GM12873 (cell line): ENCODE measurements around the gene MED8.

Experiments used
- TF ChIP-seq, protein P1 (sequence below): IDR thresholded peaks from 2 replicates; pipeline ENCODE4 v1.5.1; 2012; ENCODE audit warnings: low read depth, mild to moderate bottlenecking, moderate library complexity, low read length, control low read depth; ENCODE audit not compliant: insufficient read depth; ENCODE audit errors: missing control alignments

The MED8 gene

DNA sequence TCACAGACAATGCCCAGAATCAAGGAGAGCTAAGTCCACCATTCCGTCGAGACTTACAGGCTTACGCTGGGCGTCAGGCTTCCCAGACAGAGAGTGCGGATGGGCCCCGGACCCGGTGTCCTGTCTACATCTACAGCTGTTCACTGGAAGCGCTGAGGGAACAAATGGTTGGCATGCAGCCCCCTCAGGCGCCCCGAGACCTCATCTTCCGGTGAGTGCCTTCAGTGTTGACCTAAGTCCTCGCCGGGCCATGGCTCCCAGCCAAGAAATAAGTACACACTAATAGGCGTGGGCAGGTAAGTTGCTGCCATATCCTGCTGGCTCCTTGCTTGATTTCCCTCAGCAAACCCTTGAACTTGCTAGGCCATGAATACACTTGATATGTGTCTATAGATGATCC lies 37.9 kb upstream of the MED8 start:
- TF ChIP-seq, protein P1, sequence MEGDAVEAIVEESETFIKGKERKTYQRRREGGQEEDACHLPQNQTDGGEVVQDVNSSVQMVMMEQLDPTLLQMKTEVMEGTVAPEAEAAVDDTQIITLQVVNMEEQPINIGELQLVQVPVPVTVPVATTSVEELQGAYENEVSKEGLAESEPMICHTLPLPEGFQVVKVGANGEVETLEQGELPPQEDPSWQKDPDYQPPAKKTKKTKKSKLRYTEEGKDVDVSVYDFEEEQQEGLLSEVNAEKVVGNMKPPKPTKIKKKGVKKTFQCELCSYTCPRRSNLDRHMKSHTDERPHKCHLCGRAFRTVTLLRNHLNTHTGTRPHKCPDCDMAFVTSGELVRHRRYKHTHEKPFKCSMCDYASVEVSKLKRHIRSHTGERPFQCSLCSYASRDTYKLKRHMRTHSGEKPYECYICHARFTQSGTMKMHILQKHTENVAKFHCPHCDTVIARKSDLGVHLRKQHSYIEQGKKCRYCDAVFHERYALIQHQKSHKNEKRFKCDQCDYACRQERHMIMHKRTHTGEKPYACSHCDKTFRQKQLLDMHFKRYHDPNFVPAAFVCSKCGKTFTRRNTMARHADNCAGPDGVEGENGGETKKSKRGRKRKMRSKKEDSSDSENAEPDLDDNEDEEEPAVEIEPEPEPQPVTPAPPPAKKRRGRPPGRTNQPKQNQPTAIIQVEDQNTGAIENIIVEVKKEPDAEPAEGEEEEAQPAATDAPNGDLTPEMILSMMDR, result no peak

GRCh38 chr1:43426221-43426620 lies 36.6 kb upstream of the MED8 start:
- TF ChIP-seq, protein P1, result no peak

DNA sequence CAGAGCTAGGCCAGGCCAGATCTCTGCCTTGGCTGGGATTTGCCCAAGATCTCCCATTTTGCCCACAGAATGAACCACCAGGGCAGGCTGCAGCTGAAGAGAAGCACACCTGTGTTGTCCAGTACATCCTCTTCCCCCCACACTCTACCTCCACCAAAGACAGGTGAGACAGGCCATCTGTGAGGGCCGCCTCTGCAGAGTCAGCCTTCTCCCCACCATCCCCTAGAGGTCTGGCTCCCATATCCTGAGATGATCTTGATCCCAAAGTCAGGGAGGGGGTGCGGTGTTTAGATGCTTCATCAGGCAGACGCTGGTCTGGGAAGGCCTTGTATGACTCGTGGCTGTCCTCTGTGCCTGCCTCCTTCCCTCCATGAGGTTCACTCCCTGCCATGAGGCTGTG lies 35.4 kb upstream of the MED8 start:
- TF ChIP-seq, protein P1, result no peak

GRCh38 chr1:43423672-43424550 lies 34.3 kb upstream of the MED8 start:
- TF ChIP-seq, protein P1, result no peak

- TF ChIP-seq, protein P1, result no peak
Observed at GRCh38 chr1:43422995-43423671, 33.5 kb upstream of the MED8 start.

DNA sequence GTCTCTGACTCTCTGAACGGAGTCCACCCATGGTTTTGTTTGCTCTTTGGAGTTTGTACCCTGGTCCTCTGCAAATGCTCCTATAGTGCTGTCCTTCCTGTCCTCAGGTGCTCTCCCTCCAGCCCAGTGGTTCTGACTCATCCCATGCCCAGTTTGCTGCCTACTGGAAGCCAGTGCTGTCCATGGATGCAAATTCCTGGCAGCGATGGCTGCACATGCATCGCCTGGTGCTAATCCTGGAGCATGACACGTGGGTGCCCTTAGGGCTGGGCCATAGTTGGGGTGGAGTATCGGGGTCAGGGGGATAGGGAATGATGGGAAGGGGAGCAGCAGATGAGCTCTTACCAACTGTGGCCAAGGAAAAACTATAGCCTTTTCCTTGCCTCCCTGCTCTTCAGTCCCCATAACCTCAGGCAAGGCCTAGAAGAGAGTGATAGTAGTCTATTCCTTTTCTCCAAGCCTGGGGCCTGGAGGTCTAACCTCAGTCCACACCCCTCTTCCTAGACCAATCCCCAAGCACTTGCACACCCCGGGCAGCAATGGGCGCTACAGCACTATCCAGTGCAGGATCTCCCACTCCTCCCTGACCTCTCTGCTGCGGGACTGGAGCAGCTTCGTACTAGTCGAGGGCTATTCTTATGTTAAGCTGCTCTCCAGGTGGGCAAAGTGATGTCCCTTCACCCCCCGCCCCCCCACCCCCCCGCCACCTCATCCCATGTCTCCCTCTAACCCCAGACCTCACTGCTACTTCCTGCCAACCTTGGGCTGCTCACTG lies 32.6 kb upstream of the MED8 start:
- TF ChIP-seq, protein P1, result no peak

DNA sequence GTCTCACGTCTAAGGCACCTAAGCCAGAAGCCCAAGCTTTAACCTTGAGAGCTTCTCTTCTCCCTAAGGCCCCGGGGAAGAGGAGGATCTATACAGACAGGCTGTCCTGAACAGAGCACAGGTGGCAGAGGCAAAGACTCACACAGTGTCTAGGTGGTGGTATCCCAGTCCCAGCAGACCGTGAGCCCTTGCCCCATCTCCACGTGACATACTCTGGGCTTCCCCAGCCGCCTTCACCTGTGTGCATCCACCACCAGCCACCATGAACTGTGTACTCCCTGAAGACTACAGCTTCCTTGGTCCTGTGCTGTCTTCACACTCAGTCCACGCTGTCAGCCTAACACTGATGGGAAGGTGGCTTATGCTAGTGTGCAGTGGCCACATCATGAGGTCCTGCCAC lies 31.8 kb upstream of the MED8 start:
- TF ChIP-seq, protein P1, result no peak
